C4-2B (cell line): Measurements from ENCODE around the gene PDE4B.

Experiments
- CTCF ChIP-seq: fragments of 450-650 bp; conservative IDR thresholded peaks from 2 replicates; pipeline ENCODE4 v1.5.1; 2017; ENCODE audit warnings: mild to moderate bottlenecking
- ZFX ChIP-seq: fragments of 450-650 bp; IDR thresholded peaks from 2 replicates; pipeline ENCODE4 v1.6.1; 2017

- TF ChIP-seq CTCF, result no peak
- no peak for TF ChIP-seq ZFX
Measured at GRCh38 chr1:66296951-66297350, 504.3 kb downstream of the PDE4B start.
